NCI-H2171 treated with DMSO at 0.1 percent for 48 hours (cell line): ENCODE measurements around the gene ERP27.

Experiments used
- DNase-seq: peaks from one replicate; lab custom pipeline; 2025; lab: John Stamatoyannopoulos, UW

ERP27 gene

DNA sequence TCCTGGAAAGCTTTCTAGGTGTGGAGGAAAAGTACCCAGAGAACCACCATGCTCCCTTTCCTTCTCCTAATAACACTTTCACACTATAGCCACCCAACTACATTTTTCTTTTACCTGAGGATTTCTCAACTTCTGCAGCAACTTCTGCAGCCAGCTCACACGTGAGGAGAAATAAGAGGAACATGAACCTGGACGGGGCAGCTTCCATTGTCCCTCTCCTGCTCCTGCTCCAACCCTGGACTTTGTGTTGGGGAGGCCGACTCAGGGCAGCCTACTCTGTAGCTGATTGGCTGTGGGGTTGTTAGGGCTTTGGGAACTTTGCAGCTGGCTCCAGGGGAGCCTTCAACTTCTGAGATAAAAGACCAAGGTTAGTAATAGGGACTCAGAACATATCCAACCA is at the start of gene ERP27:
Gene ERP27 (minus strand): TSS at position 237 of the 400 bp plus-strand sequence. CDS start 29 bp downstream, at position 208.
- no peak for DNase-seq

DNA sequence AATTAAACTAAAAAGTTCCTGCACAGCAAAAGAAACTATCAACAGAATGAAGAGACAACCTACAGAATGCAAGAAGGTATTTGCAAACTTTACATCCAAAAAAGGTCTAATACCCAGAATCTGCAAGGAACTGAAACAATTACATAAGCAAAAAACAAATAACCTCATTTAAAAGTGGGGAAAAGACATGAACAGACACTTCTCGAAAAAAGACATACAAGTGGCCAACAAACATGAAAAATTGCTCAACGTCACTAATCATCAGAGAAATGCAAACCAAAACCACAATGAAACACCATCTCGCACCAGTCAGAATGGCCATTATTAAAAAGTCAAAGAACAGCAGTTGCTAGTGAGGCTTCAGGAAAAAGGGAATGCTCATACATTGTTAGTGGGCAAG is 49.7 kb upstream of the ERP27 start:
- no peak for DNase-seq

DNA sequence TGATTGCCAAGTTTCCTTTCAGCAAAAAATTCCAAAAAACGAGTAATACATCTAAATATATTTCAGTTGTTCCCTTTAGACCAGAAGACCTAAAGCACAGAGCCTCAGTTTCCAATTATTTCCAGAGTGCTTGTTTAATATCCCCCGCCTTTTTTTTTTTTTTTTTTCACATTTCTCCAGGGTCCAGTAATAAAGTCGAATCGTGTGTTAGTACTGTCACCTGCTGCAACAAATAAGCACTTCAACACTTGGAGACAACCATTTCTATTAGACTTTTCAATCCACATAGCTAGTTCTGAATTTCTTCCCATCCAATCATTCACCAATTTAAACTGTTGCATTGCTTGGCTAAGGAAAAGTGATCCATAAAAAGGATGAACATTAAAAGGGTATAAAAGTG is 48.1 kb upstream of the ERP27 start:
- no peak for DNase-seq

DNA sequence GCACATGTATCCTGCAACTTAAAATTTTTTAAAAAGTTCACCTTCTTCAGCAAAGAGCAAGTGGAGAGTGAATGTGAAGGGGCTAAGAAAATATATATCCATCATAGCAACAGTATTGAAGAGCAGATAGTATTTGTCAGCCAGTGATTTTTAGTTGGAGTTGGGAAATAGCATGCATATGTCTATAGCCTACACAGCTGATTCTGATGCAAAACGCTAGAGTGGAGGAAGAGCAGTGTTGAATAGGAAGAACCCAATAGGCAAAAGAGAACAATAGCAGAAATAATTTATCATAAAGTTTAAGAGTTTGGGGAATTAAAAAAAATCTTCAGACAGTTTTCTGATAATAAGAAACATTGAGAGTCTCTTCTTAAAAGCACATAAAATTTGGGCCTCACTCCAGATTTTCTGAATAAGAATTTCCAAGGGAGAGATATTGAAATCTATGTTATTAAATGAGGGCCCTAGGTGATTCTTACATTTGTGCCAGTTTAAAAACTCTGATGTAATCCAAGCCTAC is 46.5 kb upstream of the ERP27 start:
- no peak for DNase-seq

DNA sequence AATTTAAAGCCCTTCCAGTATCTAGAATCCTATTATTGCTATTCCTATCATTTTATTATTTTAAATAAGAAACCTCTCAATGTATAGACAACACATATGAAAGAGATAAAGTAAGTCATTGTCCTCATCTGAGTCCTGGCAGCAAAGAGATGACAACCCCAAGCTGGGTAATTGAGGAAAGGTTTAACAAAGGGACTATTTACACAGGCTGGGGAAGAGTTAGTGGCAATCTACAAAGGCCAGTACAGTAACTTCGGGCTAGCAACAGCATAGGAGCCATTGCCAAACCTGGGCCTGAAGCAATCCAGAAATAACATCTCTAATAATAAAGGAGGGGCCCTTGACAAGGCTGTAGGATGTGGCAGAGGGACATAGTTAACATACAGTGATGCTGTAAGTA is 45.7 kb upstream of the ERP27 start:
- no peak for DNase-seq

DNA sequence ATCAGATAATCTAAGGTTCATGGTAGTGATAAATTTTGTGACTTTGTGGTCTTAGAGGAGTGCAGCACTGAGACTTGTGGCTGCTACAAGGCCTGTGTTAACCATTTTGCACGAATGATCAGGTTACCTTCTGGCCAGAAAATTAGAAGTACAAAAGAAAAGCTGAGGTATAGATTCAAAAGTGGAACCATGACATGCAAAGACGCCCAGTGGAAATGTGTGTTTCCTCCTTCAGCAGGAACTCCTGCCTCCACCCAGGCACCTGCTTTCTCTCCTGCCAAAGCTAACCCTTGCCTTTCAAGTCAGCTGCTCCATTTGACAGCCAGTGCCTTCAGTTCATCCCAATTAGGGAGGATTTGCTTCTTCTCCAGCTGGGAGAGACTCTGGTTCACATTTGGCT is 44.7 kb upstream of the ERP27 start:
- no peak for DNase-seq

DNA sequence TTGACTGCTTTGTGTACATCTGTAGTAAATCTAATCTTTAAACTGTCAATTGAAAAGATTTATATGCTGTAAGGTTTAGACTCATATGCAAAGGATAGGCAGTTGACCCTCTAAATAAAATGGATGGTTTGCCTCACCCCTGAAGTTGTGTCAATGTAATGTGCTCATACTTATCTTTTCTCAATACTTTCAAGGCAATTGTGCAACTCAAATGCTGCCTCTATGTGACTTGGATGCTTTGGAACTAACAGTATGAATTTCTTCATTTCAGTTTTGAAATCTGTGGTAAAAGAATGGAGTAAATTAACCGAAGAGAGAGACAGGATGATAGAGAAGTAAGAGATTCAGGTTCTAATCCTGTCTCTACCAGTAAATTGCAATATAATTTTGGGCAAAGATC is 44.2 kb upstream of the ERP27 start:
- no peak for DNase-seq

DNA sequence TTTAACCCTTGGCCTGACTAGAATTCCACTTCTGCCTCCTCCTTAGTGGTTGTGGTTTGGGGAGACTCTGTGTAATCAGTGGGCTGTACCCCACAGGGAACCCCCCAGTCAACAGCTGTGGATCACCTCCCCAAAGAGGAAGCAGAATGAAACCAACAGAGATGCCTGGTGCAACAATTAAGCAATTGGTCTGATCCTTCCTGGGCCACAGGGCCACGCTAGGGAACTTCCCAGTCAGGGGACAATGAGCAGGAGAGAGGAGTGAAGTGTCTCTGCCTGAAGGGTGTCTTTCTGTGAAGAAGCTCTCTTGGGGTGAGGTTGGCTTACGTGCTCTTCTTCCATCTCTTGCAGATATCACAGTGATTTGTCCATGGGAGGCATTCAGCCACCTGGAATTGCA is 42.7 kb upstream of the ERP27 start:
- DNase-seq: no peak

DNA sequence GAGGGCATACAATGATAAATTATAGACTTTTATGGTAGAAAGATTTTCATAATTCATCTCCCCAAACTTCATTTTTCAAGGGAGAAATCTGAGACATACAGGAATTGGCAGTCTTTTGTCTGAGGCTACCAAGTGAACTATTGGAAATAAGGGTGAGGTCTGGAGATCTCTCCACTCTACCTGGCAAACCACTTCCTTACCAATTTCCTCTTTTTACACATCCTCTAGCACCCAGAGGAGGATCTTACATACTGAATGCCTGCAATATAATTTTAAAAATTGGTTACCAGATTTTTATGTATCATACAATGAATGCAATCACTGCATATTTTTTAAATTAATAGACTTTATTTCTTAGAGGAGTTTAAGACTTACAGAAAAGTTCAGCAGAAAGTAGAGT is 41.1 kb upstream of the ERP27 start:
- DNase-seq: no peak

DNA sequence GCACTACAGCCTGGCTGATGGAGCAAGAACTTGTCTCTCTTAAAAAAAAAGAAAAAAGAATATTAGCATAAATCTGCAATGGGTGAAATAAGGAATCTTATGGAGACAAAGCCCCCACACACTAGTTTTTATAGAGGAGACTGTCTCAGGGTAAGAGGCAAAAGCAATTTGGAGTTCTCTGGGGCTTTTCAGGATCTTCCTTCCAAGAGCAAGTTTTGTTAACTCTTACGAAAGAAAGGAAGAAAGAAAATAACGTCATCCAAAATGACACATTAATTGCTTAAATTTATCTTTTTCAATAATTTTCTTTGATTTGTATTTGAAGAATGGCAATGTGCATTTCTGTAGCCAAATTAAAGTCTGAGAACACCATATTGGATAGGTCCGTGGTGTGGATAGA is 38.3 kb upstream of the ERP27 start:
- DNase-seq: no peak

DNA sequence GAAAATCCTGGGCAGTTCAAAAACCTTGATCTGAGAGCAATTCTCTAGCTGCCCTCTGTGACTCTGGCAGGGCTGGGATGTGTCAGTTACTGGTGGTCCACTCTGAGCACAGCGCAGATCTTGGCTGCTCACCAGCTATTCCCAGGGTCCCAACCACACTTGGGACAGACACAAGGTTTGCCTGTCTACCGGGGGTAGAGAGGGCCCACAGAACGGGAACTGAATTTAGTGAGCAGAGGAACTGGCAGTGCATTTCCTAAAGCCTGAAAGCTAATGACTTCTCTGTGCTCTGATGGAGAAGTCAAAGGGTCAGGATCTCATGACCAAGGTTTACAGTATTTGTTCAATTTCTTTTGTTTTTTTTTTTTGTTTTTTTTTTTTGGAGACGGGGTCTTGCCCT is 37.1 kb upstream of the ERP27 start:
- no peak for DNase-seq

DNA sequence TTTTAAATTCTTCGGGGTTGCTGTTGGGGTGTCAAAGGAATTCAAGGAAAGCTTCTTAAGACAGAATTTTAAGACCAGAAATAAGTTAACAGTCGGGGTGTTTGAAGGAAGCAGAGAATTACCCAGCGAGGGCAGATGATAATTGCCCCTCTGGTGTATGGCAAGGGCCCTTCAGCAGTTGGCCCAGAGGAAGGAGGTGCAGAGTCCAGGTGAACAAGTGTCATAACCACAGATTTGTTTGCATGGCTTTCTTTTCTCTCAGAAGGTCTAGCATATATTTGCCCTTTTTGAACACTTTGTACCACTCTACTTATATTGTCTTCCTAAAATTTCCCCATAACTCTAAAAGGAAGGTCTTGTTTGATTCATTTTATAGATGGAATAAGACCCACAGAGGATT is 36.3 kb upstream of the ERP27 start:
- DNase-seq: no peak

DNA sequence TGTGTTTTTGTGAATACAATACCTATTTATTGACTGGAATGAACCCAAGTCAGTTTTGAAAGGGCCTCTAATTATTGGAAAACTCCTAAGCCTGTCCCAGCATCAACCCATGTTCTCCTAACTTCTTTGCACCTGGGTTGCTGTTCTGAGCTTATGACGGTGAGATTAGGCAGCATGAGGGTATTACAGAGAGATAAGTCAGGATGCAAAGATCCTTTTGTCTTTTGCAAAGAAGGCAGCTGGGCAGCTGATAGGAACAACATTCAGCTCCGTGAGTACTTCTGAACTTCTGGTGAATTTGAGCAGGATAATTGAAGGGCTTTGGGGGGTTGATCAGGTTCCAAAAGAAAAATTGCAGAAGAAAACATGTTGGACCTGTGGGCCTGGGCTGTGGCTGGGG is 34.5 kb upstream of the ERP27 start, which contains the start of gene PDE6H:
Gene PDE6H (plus strand): TSS at position 227 of the 400 bp plus-strand sequence. CDS start 4,971 bp downstream, outside the sequence.
- DNase-seq: no peak

DNA sequence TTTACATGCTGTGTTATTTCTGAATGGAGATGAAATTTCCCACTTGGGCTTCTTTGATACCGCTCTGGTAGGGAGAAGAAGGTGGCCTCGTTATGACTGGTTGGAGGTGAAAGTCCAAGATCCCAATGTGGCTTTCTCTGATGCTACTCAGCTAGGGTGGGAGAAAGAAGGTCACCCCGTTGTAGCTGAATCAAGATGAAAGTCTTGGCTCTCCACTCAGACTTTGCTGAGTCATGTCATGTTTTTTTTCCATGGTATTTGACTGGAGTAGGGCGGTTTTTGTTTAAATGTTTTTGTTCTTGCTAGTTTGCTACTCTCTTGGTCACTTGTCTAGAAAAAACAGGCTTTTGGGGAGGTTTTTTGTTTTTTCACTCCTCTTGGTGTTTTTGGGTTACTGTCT is 32.1 kb upstream of the ERP27 start:
- no peak for DNase-seq

DNA sequence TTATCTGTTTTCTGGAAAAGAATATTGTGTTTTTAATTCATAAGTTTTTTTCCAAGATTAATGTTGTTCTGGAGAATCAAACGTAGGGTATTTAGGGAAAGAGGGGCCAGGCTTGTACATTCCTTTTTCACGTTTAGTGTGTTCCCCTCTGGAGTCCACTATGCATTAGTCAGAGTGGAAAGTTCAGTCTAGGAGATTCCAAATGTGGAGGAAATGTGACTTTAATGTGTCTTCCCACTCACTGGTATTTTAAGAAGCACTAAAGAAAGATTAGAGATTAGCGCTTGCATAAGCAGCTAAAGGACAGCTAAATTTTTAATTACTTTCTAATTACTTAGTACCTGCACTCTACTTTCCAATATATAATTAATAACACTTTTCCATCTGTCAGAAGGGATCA is 30.1 kb upstream of the ERP27 start:
- DNase-seq: no peak

DNA sequence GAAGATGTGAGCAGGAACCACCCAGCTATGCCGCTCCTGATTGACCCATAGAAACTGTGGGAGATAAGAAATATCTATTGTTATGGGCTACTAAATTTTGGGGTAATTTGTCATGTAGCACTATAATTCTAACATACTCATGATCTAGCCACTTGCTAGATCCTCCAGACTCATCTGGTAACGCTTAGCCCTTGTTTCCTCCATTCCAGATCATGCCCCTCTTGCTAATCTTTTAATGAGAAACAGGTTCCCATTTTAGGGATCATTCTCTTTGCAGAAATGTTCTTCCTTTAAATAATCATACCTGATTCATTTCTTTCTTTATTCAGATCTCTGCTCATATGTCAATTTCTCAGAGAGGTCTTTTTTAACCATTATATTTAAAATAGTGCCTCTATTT is 26.9 kb upstream of the ERP27 start:
- DNase-seq: no peak

DNA sequence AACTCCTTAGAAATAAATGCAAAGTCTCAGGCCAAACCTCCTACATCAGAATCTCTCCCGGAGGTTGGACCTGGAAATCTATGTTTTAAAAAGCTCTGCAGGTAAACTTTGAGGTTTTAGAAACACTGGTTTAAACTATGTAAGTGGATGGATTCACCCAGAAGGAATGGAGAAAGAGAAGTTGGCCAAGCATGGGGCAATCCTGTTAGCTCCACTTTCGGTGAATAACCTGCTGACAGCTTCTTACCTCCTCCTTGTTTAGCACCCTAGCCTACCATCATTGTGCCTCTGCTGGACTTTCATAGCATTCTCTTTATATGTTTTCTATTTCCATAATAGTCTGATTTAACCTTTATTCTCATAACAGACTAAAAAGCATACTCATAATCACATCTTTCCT is 26.1 kb upstream of the ERP27 start:
- DNase-seq: no peak

DNA sequence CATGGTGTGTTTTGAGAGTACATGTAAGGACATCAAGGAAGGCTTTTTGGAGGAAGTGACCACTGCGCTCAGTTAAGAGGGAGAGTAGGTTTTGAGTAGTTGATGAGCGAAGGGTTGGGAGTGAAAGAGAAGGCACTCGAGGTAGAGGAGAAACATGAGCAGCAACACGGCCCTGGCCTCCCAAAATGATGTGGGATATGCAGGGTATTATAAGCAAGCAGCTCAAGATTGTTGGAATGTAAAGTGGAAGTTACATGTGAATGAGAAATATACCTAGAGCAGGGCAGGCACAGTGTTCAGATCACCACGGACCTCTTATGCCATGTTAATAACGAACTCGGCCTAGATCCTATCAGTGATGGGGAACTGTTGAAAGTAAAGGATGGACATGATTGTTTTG is 25.2 kb upstream of the ERP27 start:
- DNase-seq: no peak

DNA sequence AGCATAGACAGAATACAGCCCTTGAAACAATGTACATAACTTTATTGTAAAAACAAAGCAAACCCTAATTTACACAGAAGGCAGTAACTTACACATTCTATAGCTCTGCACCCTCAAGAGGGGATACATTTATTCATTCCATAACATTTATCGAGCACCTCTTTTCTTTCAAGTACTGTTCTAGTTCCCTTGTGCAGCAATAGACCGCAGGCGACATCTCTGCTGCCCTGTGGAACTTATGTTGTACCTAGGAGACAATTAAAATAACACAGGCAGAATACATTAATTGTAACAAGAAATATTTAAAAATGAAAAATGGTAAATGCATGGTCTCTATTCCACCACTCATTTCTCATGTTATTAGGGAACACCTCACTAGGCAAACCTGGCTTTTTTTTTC is 24.5 kb upstream of the ERP27 start:
- DNase-seq: no peak

DNA sequence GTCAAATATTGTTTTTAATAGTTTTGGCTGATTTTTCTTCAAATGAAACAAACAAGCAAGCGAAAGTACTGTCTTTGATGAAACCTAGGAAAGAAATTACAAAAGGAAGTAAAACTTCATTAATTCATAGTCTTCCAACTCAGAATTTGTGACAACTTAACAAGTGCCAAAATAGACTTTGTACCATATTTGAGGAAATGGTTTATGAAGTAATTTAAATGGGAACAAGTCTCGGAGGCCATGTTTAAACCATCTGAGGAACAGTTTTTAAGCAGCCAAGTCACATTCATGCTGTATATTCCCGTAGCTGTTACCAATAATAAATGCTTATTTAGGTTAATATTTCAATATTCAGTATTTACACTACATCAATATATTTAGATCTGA is 23.8 kb upstream of the ERP27 start:
- no peak for DNase-seq

DNA sequence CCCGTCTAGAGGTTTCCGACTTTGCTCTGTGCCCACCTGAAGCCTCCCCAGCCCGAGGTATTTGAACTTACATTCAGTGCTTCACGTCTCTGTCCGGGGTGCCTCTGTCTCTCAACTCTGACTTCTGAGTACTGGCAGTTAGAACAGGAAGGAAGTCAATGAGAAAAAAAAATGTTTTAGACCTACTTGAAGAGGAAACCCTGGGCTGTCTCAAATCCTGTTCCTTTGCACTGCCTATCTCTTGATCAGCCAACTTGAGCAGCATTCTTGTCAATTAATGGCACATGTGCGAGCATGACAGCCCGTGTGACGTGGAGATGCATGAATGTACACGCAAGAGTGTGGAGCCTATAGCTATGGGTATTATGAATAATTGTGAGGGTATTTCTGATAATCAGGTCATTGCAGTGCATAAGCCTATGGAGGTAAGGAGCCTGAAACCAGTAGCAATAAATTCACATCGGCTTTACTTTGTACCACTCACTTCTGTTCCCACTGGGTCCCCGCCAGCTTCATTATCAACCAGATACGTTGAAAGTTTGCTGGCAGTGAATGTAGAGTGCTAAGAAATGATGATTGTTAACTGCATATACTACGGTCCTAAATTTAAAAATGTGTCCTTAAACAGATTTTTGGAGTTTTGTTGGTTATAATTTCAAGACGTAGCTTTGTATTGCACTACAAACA is 23.3 kb upstream of the ERP27 start, which contains the start of gene ARHGDIB:
Gene ARHGDIB (minus strand): TSS at position 136 of the 687 bp plus-strand sequence. CDS start 10,889 bp downstream, outside the sequence.
- no peak for DNase-seq

DNA sequence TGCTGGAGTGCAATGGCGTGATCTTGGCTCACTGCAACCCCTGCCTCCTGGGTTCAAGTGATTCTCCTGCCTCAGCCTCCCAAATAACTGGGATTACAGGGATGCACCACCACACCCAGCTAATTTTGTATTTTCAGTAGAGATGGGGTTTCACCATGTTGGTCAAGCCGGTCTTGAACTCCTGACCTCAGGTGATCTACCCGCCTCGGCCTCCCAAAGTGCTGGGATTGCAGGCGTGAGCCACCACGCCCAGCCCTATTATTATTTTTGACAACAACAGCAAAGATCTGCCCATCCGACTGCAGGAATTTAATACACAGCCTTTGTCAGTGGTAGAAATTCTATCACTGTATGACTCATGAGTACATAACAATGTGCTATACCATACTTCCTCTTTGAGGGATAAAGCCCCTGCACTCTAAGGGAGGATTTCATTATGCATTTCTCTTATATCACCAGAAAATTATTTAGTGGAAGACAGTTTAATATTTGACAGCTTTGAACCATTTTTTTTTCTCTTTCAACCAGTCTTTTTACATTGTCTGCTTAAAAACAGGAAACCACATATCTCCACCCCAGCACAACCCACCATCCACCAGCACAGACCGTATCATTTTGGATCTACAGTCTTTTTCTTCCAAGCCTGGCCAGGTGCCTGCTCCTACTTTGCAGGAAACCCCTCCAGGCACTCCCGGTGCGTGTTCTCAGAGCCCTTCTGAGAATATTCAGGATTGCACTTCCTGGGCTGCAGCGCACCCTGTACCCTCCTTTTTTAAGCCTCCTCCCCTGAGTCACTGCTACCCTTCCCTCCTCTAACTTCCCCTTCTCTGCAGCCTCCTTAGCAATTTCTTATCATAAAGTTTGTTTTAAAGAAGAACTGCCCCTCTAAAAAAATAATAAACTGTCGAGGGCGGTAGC is 22.5 kb upstream of the ERP27 start:
- DNase-seq: no peak

DNA sequence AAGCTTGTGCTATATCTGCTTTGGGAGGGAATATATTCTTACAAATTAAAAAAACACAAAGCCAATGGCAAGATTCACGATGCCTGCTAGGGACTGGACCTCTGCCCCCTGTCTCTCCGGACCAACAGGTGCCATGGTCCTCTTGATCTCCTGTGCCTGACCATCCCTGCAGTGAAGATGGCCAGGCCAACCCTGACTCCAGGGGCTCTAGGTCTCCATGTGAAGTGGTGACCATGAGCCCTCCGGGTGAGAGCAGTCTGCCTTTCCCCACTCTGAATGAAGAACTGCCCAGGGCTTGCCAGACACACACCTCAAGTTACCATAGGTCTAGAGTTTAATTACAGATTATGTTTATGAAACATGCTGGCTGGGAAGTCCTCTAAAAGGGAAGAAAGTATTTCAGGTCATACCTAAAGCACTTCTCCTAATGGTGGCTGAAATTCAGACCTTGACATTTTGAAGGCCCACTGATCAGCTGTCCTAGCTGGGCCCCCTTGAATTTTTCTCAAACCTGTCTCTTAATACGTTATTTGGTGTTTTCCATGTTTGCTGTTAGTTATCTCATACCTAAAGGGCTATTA is 21.7 kb upstream of the ERP27 start:
- DNase-seq: no peak
